Muscle of back (tissue), 11 donors: ENCODE results near the gene BTBD19. TPM values are rescaled to one million over a fixed set of nuclear protein-coding genes. Genes with fewer than 3 reads are reported as not detected.

Source experiments
- DNase-seq, 3 donors: peaks; one replicate each; pipeline versions ENCODE4 v3.0.0 to v3.0.0-alpha.2; 2013
- polyA plus RNA-seq, 10 donors: library from polyadenylated mRNA; unstranded; fragments of 120-200 nt; gene quantifications; one replicate each; pipeline ENCODE4 v1.2.1, GENCODE V29; 2013; ENCODE audit not compliant: insufficient read length in 10 of 10

The BTBD19 gene
- polyA plus RNA-seq, 10 donors = 4.3 to 15.3 (median 6.6) TPM

- DNase-seq = no peak
Observed at GRCh38 chr1:44853201-44853600, 44.9 kb downstream of the BTBD19 start.

GRCh38 chr1:44854970-44855369, 46.6 kb downstream of the BTBD19 start:
- no peak for DNase-seq

GRCh38 chr1:44855742-44856141, 47.4 kb downstream of the BTBD19 start:
- no peak for DNase-seq

- DNase-seq = no peak
Observed at GRCh38 chr1:44857446-44857845, 49.1 kb downstream of the BTBD19 start.

- no peak for DNase-seq
Observed at GRCh38 chr1:44860331-44860730, 52.0 kb downstream of the BTBD19 start.

- no peak for DNase-seq
Observed at GRCh38 chr1:44860891-44861425, 52.6 kb downstream of the BTBD19 start.

- DNase-seq = peak in 2 of 3 donors; percentile 39 to 41
Observed at GRCh38 chr1:44862829-44863401, 54.6 kb downstream of the BTBD19 start.

Other genes starting within 250 kb of the BTBD19 start
- gene TMEM53, start 134.0 kb upstream of the BTBD19 start, polyA plus RNA-seq = 1 to 10 TPM; 4.2 to 5.9 (median 5.5) TPM
- gene ARMH1, start 133.8 kb upstream of the BTBD19 start, polyA plus RNA-seq = 1 to 10 TPM; 1.2 to 4.0 (median 2.1) TPM
- gene RNU5D-1, start 77.4 kb upstream of the BTBD19 start, polyA plus RNA-seq = not detected
- 10 to 100 TPM in 8 of 10 donors, 1 to 10 TPM in 2; 8.2 to 19.1 (median 11.4) TPM for gene KIF2C, start 68.7 kb upstream of the BTBD19 start, polyA plus RNA-seq
- 1,000 to 10,000 TPM; 2,324 to 3,360 (median 3,028) TPM for gene RPS8, start 33.0 kb upstream of the BTBD19 start, polyA plus RNA-seq
- under 1 TPM; 0.09 to 0.56 (median 0.34) TPM for gene BEST4, start 20.4 kb upstream of the BTBD19 start, polyA plus RNA-seq
- gene PLK3, start 8.1 kb upstream of the BTBD19 start, polyA plus RNA-seq = 10 to 100 TPM; 11.5 to 16.1 (median 13.1) TPM
- under 1 TPM in 6 of 10 donors, not detected in 4; 0.29 to 0.65 (median 0.40) TPM for gene DYNLT4, start 1.2 kb upstream of the BTBD19 start, polyA plus RNA-seq
- gene PTCH2, start 34.7 kb downstream of the BTBD19 start, polyA plus RNA-seq = 10 to 100 TPM in 4 of 10 donors, 1 to 10 TPM in 6; 5.4 to 18.9 (median 8.8) TPM
- gene EIF2B3, start 178.1 kb downstream of the BTBD19 start, polyA plus RNA-seq = 10 to 100 TPM; 24.0 to 32.3 (median 29.7) TPM
- 10 to 100 TPM; 24.3 to 31.8 (median 28.2) TPM for gene HECTD3, start 202.8 kb downstream of the BTBD19 start, polyA plus RNA-seq
- gene UROD, start 203.7 kb downstream of the BTBD19 start, polyA plus RNA-seq = 10 to 100 TPM; 72.2 to 93.4 (median 78.5) TPM